Measurements from ENCODE around the gene IQGAP1.
"Not testable (repeated sequence)": the region's sequence is repeated elsewhere in the genome, so short reads cannot be mapped to it uniquely, and the experiment has no call there.

Gene IQGAP1

GRCh38 chr15:90500171-90500570 is 112.1 kb downstream of the IQGAP1 start:
- Mint-ChIP-seq H3K27me3 (ENCODE audit: low read depth, poor library complexity) (no peaks in the 10 kb centered on the region), H3K36me3 (ENCODE audit: low read depth) (peaks cover 31% of the 10 kb centered on the region), H3K27ac (peak overlapping the region; percentile 45), H3K9me3 (no peaks in the 10 kb centered on the region), H3K4me3 (no peak overlapping the region), H3K4me1 (peaks cover 31% of the 10 kb centered on the region)
- no peak for TF ChIP-seq CTCF (IDR thresholded peaks at IDR 0.05)
- DNase-seq: no peak

GRCh38 chr15:90501898-90502297 is 113.9 kb downstream of the IQGAP1 start:
- peak overlapping the region; percentile 2 for H3K27ac Mint-ChIP-seq
- peaks cover 17% of the 10 kb centered on the region for H3K36me3 Mint-ChIP-seq (ENCODE audit: low read depth)
- DNase-seq: no peak
- TF ChIP-seq CTCF (IDR thresholded peaks at IDR 0.05): no peak
- no peak overlapping the region for H3K4me3 Mint-ChIP-seq
- H3K9me3 Mint-ChIP-seq: no peaks in the 10 kb centered on the region
- H3K4me1 Mint-ChIP-seq: peaks cover 23% of the 10 kb centered on the region
- no peaks in the 10 kb centered on the region for H3K27me3 Mint-ChIP-seq (ENCODE audit: low read depth, poor library complexity)

- H3K36me3 Mint-ChIP-seq (ENCODE audit: low read depth); H3K4me1 Mint-ChIP-seq; H3K4me3 Mint-ChIP-seq; H3K27me3 Mint-ChIP-seq (ENCODE audit: low read depth, poor library complexity); DNase-seq; H3K27ac Mint-ChIP-seq: not testable (repeated sequence)
- H3K9me3 Mint-ChIP-seq: peaks cover 43% of the 10 kb centered on the region
Observed at GRCh38 chr15:90510781-90511180, 122.7 kb downstream of the IQGAP1 start.

- DNase-seq; H3K36me3 Mint-ChIP-seq (ENCODE audit: low read depth); H3K27ac Mint-ChIP-seq; H3K4me1 Mint-ChIP-seq; H3K4me3 Mint-ChIP-seq; H3K27me3 Mint-ChIP-seq (ENCODE audit: low read depth, poor library complexity): not testable (repeated sequence)
- H3K9me3 Mint-ChIP-seq: peaks cover 43% of the 10 kb centered on the region
Observed at GRCh38 chr15:90511211-90511618, 123.2 kb downstream of the IQGAP1 start.

GRCh38 chr15:90512276-90512675 is 124.2 kb downstream of the IQGAP1 start:
- Mint-ChIP-seq H3K36me3 (ENCODE audit: low read depth) (peaks cover 5% of the 10 kb centered on the region), H3K9me3 (peaks cover 43% of the 10 kb centered on the region), H3K4me1 (no peaks in the 10 kb centered on the region), H3K4me3 (no peak overlapping the region), H3K27me3 (ENCODE audit: low read depth, poor library complexity) (peaks cover 10% of the 10 kb centered on the region), H3K27ac (no peak overlapping the region)
- no peak for TF ChIP-seq CTCF (IDR thresholded peaks at IDR 0.05)
- no peak for DNase-seq

GRCh38 chr15:90512981-90513380 is 124.9 kb downstream of the IQGAP1 start:
- H3K27me3 Mint-ChIP-seq (ENCODE audit: low read depth, poor library complexity): peaks cover 10% of the 10 kb centered on the region
- no peak for TF ChIP-seq CTCF (IDR thresholded peaks at IDR 0.05)
- no peak for DNase-seq
- H3K27ac Mint-ChIP-seq: no peak overlapping the region
- peaks cover 43% of the 10 kb centered on the region for H3K9me3 Mint-ChIP-seq
- peaks cover 5% of the 10 kb centered on the region for H3K36me3 Mint-ChIP-seq (ENCODE audit: low read depth)
- no peak overlapping the region for H3K4me3 Mint-ChIP-seq
- no peaks in the 10 kb centered on the region for H3K4me1 Mint-ChIP-seq

- no peak for TF ChIP-seq CTCF (IDR thresholded peaks at IDR 0.05)
- no peak overlapping the region for H3K4me3 Mint-ChIP-seq
- peaks cover 43% of the 10 kb centered on the region for H3K9me3 Mint-ChIP-seq
- no peak overlapping the region for H3K27ac Mint-ChIP-seq
- no peak for DNase-seq
- peaks cover 10% of the 10 kb centered on the region for H3K27me3 Mint-ChIP-seq (ENCODE audit: low read depth, poor library complexity)
- H3K4me1 Mint-ChIP-seq: no peaks in the 10 kb centered on the region
- H3K36me3 Mint-ChIP-seq (ENCODE audit: low read depth): peaks cover 5% of the 10 kb centered on the region
Observed at GRCh38 chr15:90513448-90513847, 125.4 kb downstream of the IQGAP1 start.

- peaks cover 39% of the 10 kb centered on the region for H3K9me3 Mint-ChIP-seq
- not testable (repeated sequence) for H3K4me1 Mint-ChIP-seq; H3K27ac Mint-ChIP-seq; H3K4me3 Mint-ChIP-seq; DNase-seq; H3K36me3 Mint-ChIP-seq (ENCODE audit: low read depth); H3K27me3 Mint-ChIP-seq (ENCODE audit: low read depth, poor library complexity)
Observed at GRCh38 chr15:90513893-90514292, 125.9 kb downstream of the IQGAP1 start.
